Nephron (organoid): Measurements from ENCODE around the gene CMBL.

ENCODE experiments used
- H3K27ac Mint-ChIP-seq, 3 experiments: 2 replicates each; pipeline ENCODE4 v1.8.0; 2020; ENCODE audit warnings: mixed read lengths in 3 of 3, mild to moderate bottlenecking in 2 of 3, moderate library complexity in 1 of 3
- H3K27me3 Mint-ChIP-seq: 2 replicates; pipeline ENCODE4 v1.8.0; 2021; ENCODE audit warnings: low read depth, mild to moderate bottlenecking, moderate library complexity, mixed read lengths
- H3K36me3 Mint-ChIP-seq: 2 replicates; pipeline ENCODE4 v1.8.0; 2020; ENCODE audit warnings: low read depth, mixed read lengths
- H3K4me1 Mint-ChIP-seq: 2 replicates; pipeline ENCODE4 v1.8.0; 2020; ENCODE audit warnings: mixed read lengths
- H3K4me3 Mint-ChIP-seq, 3 experiments: 2 replicates each; pipeline ENCODE4 v1.8.0; 2020; ENCODE audit warnings: mild to moderate bottlenecking in 3 of 3, mixed read lengths in 3 of 3, moderate library complexity in 2 of 3
- H3K9me3 Mint-ChIP-seq: 2 replicates; pipeline ENCODE4 v1.8.0; 2020; ENCODE audit warnings: mixed read lengths
- CTCF ChIP-seq, 3 experiments: fragments of 200-600 bp; sonication (generic); IDR thresholded peaks; one replicate each; pipeline ENCODE4 v1.5.0; 2021; ENCODE audit warnings: antibody characterized with exemption in 3 of 3; ENCODE audit not compliant: unreplicated experiment in 3 of 3

The CMBL gene

GRCh38 chr5:10279328-10279727 is 28.4 kb downstream of the CMBL start:
- Mint-ChIP-seq H3K4me1 (peaks cover 33% of the 10 kb centered on the region), H3K27me3 (peaks cover 4% of the 10 kb centered on the region), H3K9me3 (no peaks in the 10 kb centered on the region), H3K36me3 (peaks cover 31% of the 10 kb centered on the region), H3K27ac (peak overlapping the region in 2 of 3 experiments; percentile 42 to 44), H3K4me3 (no peak overlapping the region)
- TF ChIP-seq CTCF (IDR thresholded peaks at IDR 0.05; ENCODE audit: unreplicated experiment in 3 of 3) = no peak

GRCh38 chr5:10278658-10279279 is 28.9 kb downstream of the CMBL start:
- H3K27ac Mint-ChIP-seq = peak overlapping the region; percentile 20 to 44 (median 42)
- peaks cover 25% of the 10 kb centered on the region for H3K36me3 Mint-ChIP-seq
- H3K4me3 Mint-ChIP-seq = no peak overlapping the region
- TF ChIP-seq CTCF (IDR thresholded peaks at IDR 0.05; ENCODE audit: unreplicated experiment in 3 of 3) = no peak
- H3K27me3 Mint-ChIP-seq = peaks cover 4% of the 10 kb centered on the region
- H3K9me3 Mint-ChIP-seq = no peaks in the 10 kb centered on the region
- H3K4me1 Mint-ChIP-seq = peaks cover 28% of the 10 kb centered on the region

- Mint-ChIP-seq H3K36me3 (peaks cover 24% of the 10 kb centered on the region), H3K4me3 (no peak overlapping the region), H3K4me1 (peaks cover 25% of the 10 kb centered on the region), H3K27ac (peak overlapping the region in 2 of 3 experiments; percentile 10 to 42), H3K9me3 (no peaks in the 10 kb centered on the region), H3K27me3 (peaks cover 4% of the 10 kb centered on the region)
- no peak for TF ChIP-seq CTCF (IDR thresholded peaks at IDR 0.05; ENCODE audit: unreplicated experiment in 3 of 3)
Observed at GRCh38 chr5:10277773-10278630, 29.7 kb downstream of the CMBL start.

- TF ChIP-seq CTCF (IDR thresholded peaks at IDR 0.05; ENCODE audit: unreplicated experiment in 3 of 3) = no peak
- H3K27ac Mint-ChIP-seq = no peak overlapping the region
- no peaks in the 10 kb centered on the region for H3K9me3 Mint-ChIP-seq
- H3K4me3 Mint-ChIP-seq = no peak overlapping the region
- peaks cover 25% of the 10 kb centered on the region for H3K4me1 Mint-ChIP-seq
- H3K36me3 Mint-ChIP-seq = peaks cover 33% of the 10 kb centered on the region
- H3K27me3 Mint-ChIP-seq = peaks cover 4% of the 10 kb centered on the region
Observed at GRCh38 chr5:10276691-10277090, 31.0 kb downstream of the CMBL start.

GRCh38 chr5:10275991-10276390 is 31.7 kb downstream of the CMBL start:
- H3K27me3 Mint-ChIP-seq = peaks cover 4% of the 10 kb centered on the region
- H3K9me3 Mint-ChIP-seq = no peaks in the 10 kb centered on the region
- H3K4me3 Mint-ChIP-seq = no peak overlapping the region
- H3K4me1 Mint-ChIP-seq = peaks cover 25% of the 10 kb centered on the region
- peaks cover 37% of the 10 kb centered on the region for H3K36me3 Mint-ChIP-seq
- peak overlapping the region; percentile 20 to 70 (median 21) for H3K27ac Mint-ChIP-seq
- TF ChIP-seq CTCF (IDR thresholded peaks at IDR 0.05; ENCODE audit: unreplicated experiment in 3 of 3) = no peak
